ENCODE data around the gene LRRC42.

Gene LRRC42

DNA sequence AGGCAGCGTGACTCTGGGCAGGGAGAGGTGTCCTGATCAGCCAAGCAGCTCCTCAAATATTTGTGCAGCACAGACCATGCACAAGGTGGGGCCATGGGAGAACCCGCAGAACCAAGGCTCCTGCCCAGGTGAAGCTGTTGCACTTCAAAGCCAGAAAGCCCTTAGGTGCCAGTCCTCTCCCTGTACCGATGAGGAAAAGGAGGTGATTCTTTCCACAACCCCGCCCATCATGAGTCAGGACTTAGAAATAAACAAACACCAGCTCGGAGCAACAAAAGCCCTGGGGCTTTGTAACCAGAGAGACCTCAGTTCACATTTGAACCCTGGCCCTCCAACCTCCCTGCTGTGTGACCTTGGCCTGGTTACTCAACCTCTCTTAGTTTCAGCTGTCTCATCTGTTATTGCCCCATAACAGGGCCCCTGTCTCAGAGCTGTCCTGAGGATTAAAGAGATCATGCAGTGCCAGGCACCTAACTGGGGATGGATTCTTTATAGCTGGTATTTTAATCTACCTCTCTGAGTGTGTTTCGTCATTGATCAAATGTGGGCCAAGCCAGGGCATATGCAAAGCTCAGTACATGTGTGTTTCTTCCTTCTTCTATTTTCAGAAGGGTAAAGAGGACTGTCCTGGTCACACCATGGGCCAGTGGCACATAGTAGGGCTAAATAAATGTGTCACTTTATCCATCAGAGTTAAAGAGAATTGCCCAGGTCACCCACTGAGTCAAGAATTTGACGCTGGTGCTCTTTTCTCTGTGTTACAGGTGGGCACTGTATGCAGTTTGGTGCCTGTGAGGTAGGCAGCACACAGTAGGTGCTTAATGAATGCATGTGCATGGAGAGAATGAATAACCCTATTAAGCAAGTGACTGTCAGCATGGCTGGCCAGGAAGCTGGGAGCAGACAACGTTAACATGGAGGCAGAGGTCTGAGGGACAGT lies 70.5 kb downstream of the LRRC42 start:
- H3K4me3 ChIP-seq (ENCODE audit: low read length), result no peak overlapping the region
- WGBS (ENCODE audit: insufficient coverage, insufficient read length), result no CpG with 5 or more reads among the region's 8 CpGs
- no peaks in the 10 kb centered on the region for H3K36me3 ChIP-seq (ENCODE audit: control insufficient read depth, insufficient read depth, low read length)
- H3K27ac ChIP-seq (ENCODE audit: low read length), result no peak overlapping the region
- no peak for DNase-seq (ENCODE audit: low read depth, low spot score)
- no peaks in the 10 kb centered on the region for H3K4me1 ChIP-seq (ENCODE audit: control insufficient read depth, insufficient read depth, low read length)
- no peaks in the 10 kb centered on the region for H3K9me3 ChIP-seq (ENCODE audit: control insufficient read depth, insufficient read depth, low read length)
- no peaks in the 10 kb centered on the region for H3K27me3 ChIP-seq (ENCODE audit: control insufficient read depth, insufficient read depth, low read length)
